ENCODE data around the gene PARP9.

- no peak for TF ChIP-seq TEAD4 (CRISPR knock-in tag; IDR thresholded peaks at IDR 0.05)
- no peak for TF ChIP-seq CTCF (IDR thresholded peaks at IDR 0.05)
- no peak for TF ChIP-seq NR3C1 (CRISPR knock-in tag; conservative IDR thresholded peaks at IDR 0.05; ENCODE audit: low read depth)
- no peak for TF ChIP-seq ZNF138 (CRISPR knock-in tag; conservative IDR thresholded peaks at IDR 0.05)
- no peak for TF ChIP-seq ATF2 (CRISPR knock-in tag; IDR thresholded peaks at IDR 0.05; ENCODE audit: borderline replicate concordance, low read depth)
- no peak for TF ChIP-seq RELA (CRISPR knock-in tag; IDR thresholded peaks at IDR 0.05; ENCODE audit: borderline replicate concordance)
- no peak for TF ChIP-seq NR1H2 (CRISPR knock-in tag; IDR thresholded peaks at IDR 0.05)
- no peak for TF ChIP-seq ETV6 (CRISPR knock-in tag; IDR thresholded peaks at IDR 0.05)
- no peak for TF ChIP-seq MAX (CRISPR knock-in tag; IDR thresholded peaks at IDR 0.05)
- TF ChIP-seq USF2 (CRISPR knock-in tag; IDR thresholded peaks at IDR 0.05), result no peak
- no peak for TF ChIP-seq SP1 (CRISPR knock-in tag; conservative IDR thresholded peaks at IDR 0.05)
- TF ChIP-seq ZNF281 (CRISPR knock-in tag; IDR thresholded peaks at IDR 0.05), result no peak
These were observed 43.2 kb downstream of the PARP9 start for GRCh38 chr3:122520861-122521260.

Data from WTC11 (cell line).